T-helper 1 cell treated with Interleukin-12 subunit alpha and Interleukin-12 subunit beta and Interleukin-4 antibody, amounts not matched to agents 30 μg/mL and 1 μg/mL, for 36 hours (primary cell): Measurements from ENCODE around the gene DYSF.

Source experiments
- H3K27ac Mint-ChIP-seq: one replicate; pipeline ENCODE4 v1.8.0; 2021; ENCODE audit warnings: mild to moderate bottlenecking, mixed read lengths
- H3K27me3 Mint-ChIP-seq: one replicate; pipeline ENCODE4 v1.8.0; 2021; ENCODE audit warnings: low read depth, mixed read lengths
- H3K36me3 Mint-ChIP-seq: one replicate; pipeline ENCODE4 v1.8.0; 2021; ENCODE audit warnings: low read depth, mixed read lengths
- H3K4me1 Mint-ChIP-seq: one replicate; pipeline ENCODE4 v1.8.0; 2021; ENCODE audit warnings: low read depth, mixed read lengths
- H3K4me3 Mint-ChIP-seq: one replicate; pipeline ENCODE4 v1.8.0; 2021; ENCODE audit warnings: mild to moderate bottlenecking, moderate library complexity, mixed read lengths
- H3K9me3 Mint-ChIP-seq: one replicate; pipeline ENCODE4 v1.8.0; 2021; ENCODE audit warnings: mixed read lengths

DYSF gene

DNA sequence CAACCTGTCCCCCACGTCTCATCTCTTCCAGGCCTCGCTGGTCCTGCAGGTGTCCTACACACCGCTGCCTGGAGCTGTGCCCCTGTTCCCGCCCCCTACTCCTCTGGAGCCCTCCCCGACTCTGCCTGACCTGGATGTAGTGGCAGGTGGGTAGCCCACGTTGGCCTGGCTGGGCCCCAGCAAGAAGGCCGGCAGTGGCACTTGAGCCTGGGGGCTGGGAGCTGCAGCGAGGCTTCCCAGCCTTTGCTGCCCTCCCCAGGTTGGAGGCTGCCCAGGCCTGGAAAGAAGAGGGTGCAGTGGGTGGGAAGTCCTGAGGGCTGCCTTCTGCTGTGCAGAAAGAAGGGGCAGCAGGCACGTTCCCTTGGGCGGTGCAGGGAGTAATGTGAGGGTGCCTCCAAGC is 58.4 kb downstream of the DYSF start:
- no peaks in the 10 kb centered on the region for H3K36me3 Mint-ChIP-seq
- no peak overlapping the region for H3K27ac Mint-ChIP-seq
- H3K9me3 Mint-ChIP-seq: no peaks in the 10 kb centered on the region
- H3K27me3 Mint-ChIP-seq: peaks cover 6% of the 10 kb centered on the region
- no peak overlapping the region for H3K4me3 Mint-ChIP-seq
- peaks cover 3% of the 10 kb centered on the region for H3K4me1 Mint-ChIP-seq

DNA sequence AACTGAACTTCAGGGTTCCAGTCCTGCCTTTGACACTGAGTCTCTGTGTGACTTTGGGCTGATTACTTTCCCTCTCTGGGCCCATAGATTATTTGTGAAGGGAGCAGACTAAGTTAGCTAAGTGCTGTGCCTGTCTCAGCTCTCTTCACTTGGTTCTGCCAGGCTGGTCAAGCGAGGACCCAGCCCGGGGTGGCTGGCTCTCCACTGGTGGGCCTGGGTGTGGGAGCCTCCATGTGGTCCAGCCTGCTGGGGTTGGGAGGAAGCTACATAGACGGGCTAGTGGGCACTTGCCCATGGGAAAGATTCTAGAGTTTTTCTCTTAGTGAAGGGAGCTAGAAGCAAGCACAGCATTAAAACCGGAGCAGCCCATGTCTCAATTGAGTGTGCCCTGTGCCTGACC is 59.0 kb downstream of the DYSF start:
- Mint-ChIP-seq H3K36me3 (no peaks in the 10 kb centered on the region), H3K4me3 (no peak overlapping the region), H3K9me3 (no peaks in the 10 kb centered on the region), H3K4me1 (peaks cover 3% of the 10 kb centered on the region), H3K27ac (no peak overlapping the region), H3K27me3 (peaks cover 6% of the 10 kb centered on the region)

DNA sequence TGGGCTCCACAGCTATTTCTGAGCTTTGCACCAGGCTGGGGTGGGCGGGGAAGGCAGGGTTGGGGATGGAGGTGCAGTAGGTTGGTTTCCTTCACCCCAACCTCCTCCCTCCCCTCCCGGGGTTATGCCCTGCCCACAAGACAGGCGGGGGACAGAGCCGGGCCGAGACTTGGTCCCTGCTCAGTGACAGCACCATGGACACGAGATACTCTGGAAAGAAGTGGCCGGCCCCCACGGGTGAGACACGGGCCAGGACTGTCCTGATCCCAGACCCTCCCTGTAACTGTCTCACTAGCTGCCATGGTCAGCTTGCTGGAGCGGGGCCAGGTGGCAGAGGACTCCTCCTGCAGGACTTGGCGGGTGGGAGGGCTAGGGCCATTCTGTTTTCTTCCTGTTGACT is 59.7 kb downstream of the DYSF start:
- no peaks in the 10 kb centered on the region for H3K9me3 Mint-ChIP-seq
- peaks cover 6% of the 10 kb centered on the region for H3K27me3 Mint-ChIP-seq
- H3K4me3 Mint-ChIP-seq: no peak overlapping the region
- H3K36me3 Mint-ChIP-seq: no peaks in the 10 kb centered on the region
- H3K27ac Mint-ChIP-seq: no peak overlapping the region
- H3K4me1 Mint-ChIP-seq: peaks cover 3% of the 10 kb centered on the region

DNA sequence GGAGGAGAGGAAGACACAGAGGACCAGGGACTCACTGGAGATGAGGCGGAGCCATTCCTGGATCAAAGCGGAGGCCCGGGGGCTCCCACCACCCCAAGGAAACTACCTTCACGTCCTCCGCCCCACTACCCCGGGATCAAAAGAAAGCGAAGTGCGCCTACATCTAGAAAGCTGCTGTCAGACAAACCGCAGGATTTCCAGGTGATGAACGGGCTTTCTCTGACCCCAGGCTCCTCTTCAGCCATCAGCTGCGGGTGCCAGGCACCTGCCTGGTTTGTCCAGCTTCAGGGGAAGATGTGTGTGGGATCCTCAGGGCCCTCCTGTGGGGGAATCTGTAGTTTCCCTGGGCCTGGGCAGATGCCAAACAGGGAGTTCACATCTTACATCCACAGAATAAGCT is 60.4 kb downstream of the DYSF start:
- no peak overlapping the region for H3K27ac Mint-ChIP-seq
- H3K36me3 Mint-ChIP-seq: no peaks in the 10 kb centered on the region
- H3K27me3 Mint-ChIP-seq: peaks cover 6% of the 10 kb centered on the region
- no peaks in the 10 kb centered on the region for H3K9me3 Mint-ChIP-seq
- H3K4me3 Mint-ChIP-seq: no peak overlapping the region
- peaks cover 3% of the 10 kb centered on the region for H3K4me1 Mint-ChIP-seq

GRCh38 chr2:71516253-71516888 is 63.0 kb downstream of the DYSF start:
- H3K4me3 Mint-ChIP-seq: no peak overlapping the region
- no peaks in the 10 kb centered on the region for H3K9me3 Mint-ChIP-seq
- no peaks in the 10 kb centered on the region for H3K4me1 Mint-ChIP-seq
- no peaks in the 10 kb centered on the region for H3K36me3 Mint-ChIP-seq
- peaks cover 3% of the 10 kb centered on the region for H3K27me3 Mint-ChIP-seq
- H3K27ac Mint-ChIP-seq: no peak overlapping the region

DNA sequence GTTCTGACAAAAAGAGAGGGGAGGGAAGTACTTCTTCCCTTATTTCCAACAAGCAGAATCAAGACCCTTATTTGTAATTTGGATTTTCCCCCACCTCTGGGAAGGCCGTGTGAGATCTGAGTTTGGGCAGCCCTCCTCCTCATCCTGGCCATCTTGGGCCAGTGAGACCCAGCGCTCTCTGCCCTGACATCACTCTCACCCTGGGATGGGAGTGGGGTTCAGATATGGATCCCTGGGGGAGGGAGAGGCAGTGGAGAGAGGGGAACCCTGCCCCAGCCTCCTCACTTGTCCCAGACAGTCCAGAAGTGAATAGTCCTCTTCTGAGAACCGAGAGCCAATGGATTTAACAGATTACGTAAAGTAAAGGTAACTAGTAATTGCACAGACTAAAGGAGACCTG is 64.5 kb downstream of the DYSF start:
- Mint-ChIP-seq H3K27ac (no peak overlapping the region), H3K36me3 (no peaks in the 10 kb centered on the region), H3K27me3 (peaks cover 3% of the 10 kb centered on the region), H3K4me1 (no peaks in the 10 kb centered on the region), H3K9me3 (no peaks in the 10 kb centered on the region), H3K4me3 (no peak overlapping the region)

GRCh38 chr2:71521436-71521950 is 68.1 kb downstream of the DYSF start:
- Mint-ChIP-seq H3K4me1 (no peaks in the 10 kb centered on the region), H3K27ac (no peak overlapping the region)

GRCh38 chr2:71524476-71524875 is 71.1 kb downstream of the DYSF start:
- Mint-ChIP-seq H3K27me3 (no peaks in the 10 kb centered on the region), H3K4me1 (no peaks in the 10 kb centered on the region), H3K36me3 (no peaks in the 10 kb centered on the region)

More at GRCh38 chr2:71521436-71521950, 68.1 kb downstream of the DYSF start:
- H3K27me3 Mint-ChIP-seq: no peaks in the 10 kb centered on the region
- H3K36me3 Mint-ChIP-seq: no peaks in the 10 kb centered on the region
- H3K4me3 Mint-ChIP-seq: no peak overlapping the region
- H3K9me3 Mint-ChIP-seq: no peaks in the 10 kb centered on the region

DNA sequence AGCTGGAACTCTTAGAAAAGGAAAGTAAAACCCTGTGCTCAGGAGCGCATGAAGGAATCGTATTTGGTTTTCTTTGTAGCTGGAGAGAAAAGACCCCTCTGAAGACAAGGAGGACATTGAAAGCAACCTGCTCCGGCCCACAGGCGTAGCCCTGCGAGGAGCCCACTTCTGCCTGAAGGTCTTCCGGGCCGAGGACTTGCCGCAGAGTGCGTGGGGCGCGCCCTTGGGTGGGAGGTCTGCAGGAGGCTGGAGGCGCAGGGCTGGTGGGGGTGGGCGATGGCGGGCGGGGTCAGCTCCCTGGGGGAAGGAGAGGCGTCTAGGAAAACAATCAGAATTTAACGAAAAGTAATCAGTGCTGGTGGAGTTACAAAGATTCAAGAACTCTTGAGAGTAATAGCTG is 72.8 kb downstream of the DYSF start:
- peaks cover 6% of the 10 kb centered on the region for H3K27me3 Mint-ChIP-seq

More at GRCh38 chr2:71524476-71524875, 71.1 kb downstream of the DYSF start:
- no peaks in the 10 kb centered on the region for H3K9me3 Mint-ChIP-seq
- H3K4me3 Mint-ChIP-seq: no peak overlapping the region
- H3K27ac Mint-ChIP-seq: no peak overlapping the region

GRCh38 chr2:71526975-71527374 is 73.6 kb downstream of the DYSF start:
- peaks cover 8% of the 10 kb centered on the region for H3K27me3 Mint-ChIP-seq
- no peak overlapping the region for H3K27ac Mint-ChIP-seq
- no peaks in the 10 kb centered on the region for H3K36me3 Mint-ChIP-seq
- no peaks in the 10 kb centered on the region for H3K9me3 Mint-ChIP-seq
- no peaks in the 10 kb centered on the region for H3K4me1 Mint-ChIP-seq
- H3K4me3 Mint-ChIP-seq: no peak overlapping the region

More for the DNA sequence above, 72.8 kb downstream of the DYSF start:
- Mint-ChIP-seq H3K4me1 (no peaks in the 10 kb centered on the region), H3K4me3 (no peak overlapping the region), H3K9me3 (no peaks in the 10 kb centered on the region), H3K36me3 (no peaks in the 10 kb centered on the region), H3K27ac (no peak overlapping the region)

GRCh38 chr2:71528131-71528591 is 74.8 kb downstream of the DYSF start:
- Mint-ChIP-seq H3K36me3 (no peaks in the 10 kb centered on the region), H3K27me3 (peaks cover 8% of the 10 kb centered on the region), H3K4me1 (no peaks in the 10 kb centered on the region)

DNA sequence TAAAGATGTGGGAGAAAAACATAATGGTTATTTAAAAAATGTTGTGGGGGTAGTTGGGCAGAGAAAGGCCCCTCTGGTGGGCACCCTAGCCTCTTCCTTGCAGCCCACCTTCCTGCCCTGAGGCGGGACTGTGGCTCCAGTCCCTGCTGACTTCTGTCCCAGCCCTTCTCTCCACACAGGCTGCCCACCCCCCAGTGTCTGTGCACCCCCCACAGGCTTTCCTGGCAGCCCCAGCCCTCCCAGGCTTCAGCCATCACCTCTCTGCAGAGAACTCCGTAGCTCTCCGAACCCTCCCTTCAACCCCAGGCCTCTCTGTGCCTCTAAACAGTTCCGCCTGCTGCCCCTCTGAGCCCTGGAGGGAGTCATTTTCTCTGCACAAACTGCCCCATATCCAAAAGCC is 75.4 kb downstream of the DYSF start:
- H3K27ac Mint-ChIP-seq: no peak overlapping the region
- H3K9me3 Mint-ChIP-seq: no peaks in the 10 kb centered on the region
- H3K4me1 Mint-ChIP-seq: no peaks in the 10 kb centered on the region
- H3K4me3 Mint-ChIP-seq: no peak overlapping the region
- no peaks in the 10 kb centered on the region for H3K36me3 Mint-ChIP-seq
- peaks cover 8% of the 10 kb centered on the region for H3K27me3 Mint-ChIP-seq

More at GRCh38 chr2:71528131-71528591, 74.8 kb downstream of the DYSF start:
- H3K9me3 Mint-ChIP-seq: no peaks in the 10 kb centered on the region
- H3K4me3 Mint-ChIP-seq: no peak overlapping the region
- no peak overlapping the region for H3K27ac Mint-ChIP-seq

DNA sequence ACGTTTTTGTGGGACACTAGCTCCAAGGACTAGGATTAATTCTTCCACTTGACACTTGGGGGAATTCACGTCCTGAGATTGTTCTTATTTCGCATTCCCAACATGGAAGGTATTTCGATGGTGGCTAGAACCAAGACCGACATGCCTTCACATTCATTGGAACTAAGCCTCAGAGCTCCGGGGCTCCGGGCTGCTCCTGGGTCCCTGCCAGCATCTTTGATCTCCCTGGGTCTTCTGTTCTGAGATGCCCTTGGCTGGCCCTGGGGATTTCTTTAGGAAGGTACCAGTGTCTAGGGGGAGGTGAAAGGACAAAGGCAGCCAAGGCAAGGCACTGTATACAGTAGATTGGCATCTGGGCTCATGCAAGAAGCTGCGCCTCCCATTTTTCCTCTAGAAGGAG is 76.8 kb downstream of the DYSF start:
- H3K9me3 Mint-ChIP-seq: no peaks in the 10 kb centered on the region
- H3K27me3 Mint-ChIP-seq: peaks cover 8% of the 10 kb centered on the region
- H3K36me3 Mint-ChIP-seq: no peaks in the 10 kb centered on the region
- H3K27ac Mint-ChIP-seq: no peak overlapping the region
- no peaks in the 10 kb centered on the region for H3K4me1 Mint-ChIP-seq
- no peak overlapping the region for H3K4me3 Mint-ChIP-seq

GRCh38 chr2:71530641-71531332 is 77.4 kb downstream of the DYSF start:
- Mint-ChIP-seq H3K9me3 (no peaks in the 10 kb centered on the region), H3K36me3 (no peaks in the 10 kb centered on the region), H3K27ac (no peak overlapping the region), H3K4me1 (no peaks in the 10 kb centered on the region), H3K4me3 (no peak overlapping the region), H3K27me3 (peaks cover 8% of the 10 kb centered on the region)

DNA sequence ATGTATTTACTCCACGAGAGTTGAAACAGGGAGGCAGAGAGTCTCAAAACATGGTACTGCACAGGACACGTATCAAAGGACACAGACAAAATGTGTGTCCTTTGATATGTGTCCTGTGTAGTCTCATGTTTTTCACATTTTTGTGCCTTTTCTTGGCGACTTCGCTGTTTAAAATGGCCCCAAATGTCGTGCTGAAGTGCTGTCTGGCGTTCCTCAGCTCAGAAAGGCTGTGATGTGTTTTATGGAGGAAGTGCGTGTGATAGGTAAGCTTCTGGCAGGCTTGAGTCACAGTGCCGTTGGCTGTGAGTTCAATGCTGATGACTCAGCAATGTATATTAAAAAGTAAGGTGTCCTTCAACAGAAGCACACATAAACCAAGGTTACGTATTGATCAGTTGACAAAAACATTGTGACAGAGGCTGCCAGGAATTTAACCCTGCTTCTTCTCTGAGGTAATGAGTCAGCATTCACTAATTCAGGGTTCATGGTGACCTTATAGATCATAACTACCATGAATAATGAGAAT is 78.2 kb downstream of the DYSF start:
- Mint-ChIP-seq H3K27ac (no peak overlapping the region), H3K27me3 (peaks cover 8% of the 10 kb centered on the region), H3K36me3 (no peaks in the 10 kb centered on the region), H3K4me3 (no peak overlapping the region), H3K9me3 (no peaks in the 10 kb centered on the region), H3K4me1 (no peaks in the 10 kb centered on the region)
